Tibial nerve (tissue), 4 donors: ENCODE data around the gene ZNRF1.

Source experiments
- EP300 ChIP-seq, 2 donors: sonication (generic); formaldehyde crosslinking; IDR thresholded peaks; one replicate each; pipeline ENCODE4 v1.6.1; 2017; ENCODE audit warnings: antibody characterized with exemption in 2 of 2, mild to moderate bottlenecking in 1 of 2
- POLR2A ChIP-seq, 2 donors: fragments of 450-650 bp; IDR thresholded peaks; one replicate each; pipeline ENCODE4 v1.6.1; 2017; ENCODE audit warnings: antibody characterized with exemption in 2 of 2, mild to moderate bottlenecking in 2 of 2, moderate library complexity in 2 of 2
- TF ChIP-seq, protein P1 (sequence below), 5 experiments: fragments of 200-600 bp in 3 of 5; fragments of 450-650 bp in 2 of 5; sonication (generic) in 3 of 5; IDR thresholded peaks; one replicate each; pipeline ENCODE4 v1.5.1; 2016 to 2019; ENCODE audit warnings: antibody characterized with exemption in 5 of 5, mild to moderate bottlenecking in 3 of 5, moderate library complexity in 2 of 5

DNA sequence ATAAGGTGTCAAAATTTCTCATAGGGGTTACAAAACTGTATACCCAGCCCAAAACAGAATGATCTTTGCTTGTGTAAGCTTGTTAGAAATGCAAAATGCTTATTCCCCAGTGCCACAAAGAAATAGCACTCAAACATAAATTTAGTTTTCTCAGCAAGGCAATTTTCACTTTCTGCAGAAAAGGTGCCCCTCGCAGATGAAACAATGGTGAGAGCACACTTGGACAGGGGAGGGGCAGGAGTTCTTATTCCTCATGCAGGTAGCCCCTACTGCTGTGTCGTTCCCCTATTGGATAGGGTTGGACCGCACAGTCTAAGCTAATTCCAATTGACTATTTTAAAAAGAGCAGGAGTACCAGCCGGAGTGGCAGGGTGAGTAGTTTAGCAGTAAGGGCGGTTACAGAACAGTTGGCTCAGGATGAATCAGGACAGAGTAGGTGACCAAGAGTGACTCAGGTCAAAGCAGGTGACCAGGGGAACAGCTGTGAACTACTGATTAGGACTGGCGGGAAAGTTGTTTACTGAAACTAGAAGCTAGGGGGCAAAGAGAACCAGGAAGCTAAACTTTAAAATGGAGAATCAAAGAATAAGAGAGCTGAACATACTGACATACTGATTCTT, 123.2 kb downstream of the ZNRF1 start:
- TF ChIP-seq, protein P1, sequence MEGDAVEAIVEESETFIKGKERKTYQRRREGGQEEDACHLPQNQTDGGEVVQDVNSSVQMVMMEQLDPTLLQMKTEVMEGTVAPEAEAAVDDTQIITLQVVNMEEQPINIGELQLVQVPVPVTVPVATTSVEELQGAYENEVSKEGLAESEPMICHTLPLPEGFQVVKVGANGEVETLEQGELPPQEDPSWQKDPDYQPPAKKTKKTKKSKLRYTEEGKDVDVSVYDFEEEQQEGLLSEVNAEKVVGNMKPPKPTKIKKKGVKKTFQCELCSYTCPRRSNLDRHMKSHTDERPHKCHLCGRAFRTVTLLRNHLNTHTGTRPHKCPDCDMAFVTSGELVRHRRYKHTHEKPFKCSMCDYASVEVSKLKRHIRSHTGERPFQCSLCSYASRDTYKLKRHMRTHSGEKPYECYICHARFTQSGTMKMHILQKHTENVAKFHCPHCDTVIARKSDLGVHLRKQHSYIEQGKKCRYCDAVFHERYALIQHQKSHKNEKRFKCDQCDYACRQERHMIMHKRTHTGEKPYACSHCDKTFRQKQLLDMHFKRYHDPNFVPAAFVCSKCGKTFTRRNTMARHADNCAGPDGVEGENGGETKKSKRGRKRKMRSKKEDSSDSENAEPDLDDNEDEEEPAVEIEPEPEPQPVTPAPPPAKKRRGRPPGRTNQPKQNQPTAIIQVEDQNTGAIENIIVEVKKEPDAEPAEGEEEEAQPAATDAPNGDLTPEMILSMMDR (IDR thresholded peaks at IDR 0.05) = no peak
- TF ChIP-seq POLR2A (IDR thresholded peaks at IDR 0.05) (no peak), EP300 (IDR thresholded peaks at IDR 0.05) (no peak)
